GM12878 (cell line): ENCODE results near the gene CHRM2. TPM values are rescaled to one million over a fixed set of nuclear protein-coding genes. Genes with fewer than 3 reads are reported as not detected.

Experiments used
- ATAC-seq: fragments of 200-7000 bp; cut with Tn5 transposase; 3 replicates; pipeline ENCODE4 v1.9.1; 2020; ENCODE audit warnings: mild to moderate bottlenecking, moderate library complexity
- BruUV-seq: library from RNA; stranded (reverse); fragments of 400-500 nt; replicated peaks from 2 replicates; lab custom pipeline; 2021; lab: Mats Ljungman, UMichigan
- CTCF ChIA-PET: fragments of 300-600 bp; sonication (Branson Sonifier 250); formaldehyde crosslinking; extraction: SDS; loops from one replicate; lab custom pipeline; 2021; ENCODE audit warnings: inconsistent platforms; lab: Yijun Ruan, JAX
- POLR2A ChIA-PET: fragments of 350-600 bp; formaldehyde crosslinking; extraction: SDS; loops from one replicate; lab custom pipeline; 2021; ENCODE audit warnings: inconsistent platforms; lab: Charles Lee
- RAD21 ChIA-PET: fragments of 300-600 bp; sonication (Branson Sonifier 250); formaldehyde crosslinking; loops from one replicate; lab custom pipeline; 2023; ENCODE audit warnings: antibody characterized with exemption; ENCODE audit not compliant: unreplicated experiment; lab: Charles Lee
- SMC1A ChIA-PET: fragments of 300-600 bp; sonication (Branson Sonifier 250); formaldehyde crosslinking; loops from one replicate; lab custom pipeline; 2023; ENCODE audit not compliant: unreplicated experiment, uncharacterized antibody; lab: Charles Lee
- DNase-seq: peaks from one replicate; pipeline ENCODE4 v3.0.0-alpha.2; 2011; ENCODE audit warnings: low read depth, low spot score
- FAIRE-seq: peaks from 3 replicates; lab custom pipeline; 2011; peaks lifted over from hg19 to GRCh38; lab: Jason Lieb, UNC
- H2AFZ ChIP-seq: 2 replicates; pipeline ENCODE4 v1.6.0; 2011; ENCODE audit warnings: low read depth, low read length, control low read depth; ENCODE audit not compliant: control insufficient read depth
- H3K27ac ChIP-seq: 2 replicates; pipeline ENCODE4 v1.5.1; 2011; ENCODE audit warnings: control low read depth; ENCODE audit not compliant: control insufficient read depth, insufficient read depth
- H3K27me3 ChIP-seq, 2 experiments: replicated peaks in 1 of 2; 2 replicates each; pipeline versions ENCODE4 v1.6.0 to v1.6.1; 2011; ENCODE audit warnings: low read length in 1 of 2; ENCODE audit not compliant: control insufficient read depth in 2 of 2, insufficient read depth in 2 of 2
- H3K36me3 ChIP-seq, 2 experiments: 2 replicates each; pipeline ENCODE4 v1.5.1; 2011; ENCODE audit warnings: low read length in 1 of 2; ENCODE audit not compliant: control insufficient read depth in 2 of 2, insufficient read depth in 2 of 2
- H3K4me1 ChIP-seq: 2 replicates; pipeline ENCODE4 v1.6.1; 2011; ENCODE audit warnings: mild to moderate bottlenecking, low read length, moderate library complexity, mixed read lengths; ENCODE audit not compliant: control insufficient read depth, insufficient read depth
- H3K4me2 ChIP-seq: 2 replicates; pipeline ENCODE4 v1.6.0; 2011; ENCODE audit warnings: control low read depth; ENCODE audit not compliant: control insufficient read depth, insufficient read depth
- H3K4me3 ChIP-seq: fragments of 200-600 bp; sonication (generic); 2 replicates; pipeline ENCODE4 v1.5.1; 2016
- H3K79me2 ChIP-seq: 2 replicates; pipeline ENCODE4 v1.6.0; 2011; ENCODE audit warnings: low read length; ENCODE audit not compliant: control insufficient read depth, insufficient read depth
- H3K9ac ChIP-seq: 2 replicates; pipeline ENCODE4 v1.8.0; 2011; ENCODE audit warnings: low read length, control low read depth, mixed read lengths; ENCODE audit not compliant: control insufficient read depth, insufficient read depth
- H3K9me3 ChIP-seq: replicated peaks from 3 replicates; pipeline ENCODE4 v1.5.1; 2011; ENCODE audit warnings: mild to moderate bottlenecking, low read length; ENCODE audit not compliant: control insufficient read depth, insufficient read depth
- H4K20me1 ChIP-seq: 2 replicates; pipeline ENCODE4 v1.6.0; 2011; ENCODE audit not compliant: control insufficient read depth, insufficient read depth
- CBX5 ChIP-seq: sonication (generic); IDR thresholded peaks from 2 replicates; pipeline ENCODE4 v1.6.1; 2016; ENCODE audit warnings: low read depth, moderate library complexity, mild to moderate bottlenecking, inconsistent platforms
- KAT2A ChIP-seq: conservative IDR thresholded peaks from 2 replicates; pipeline ENCODE4 v1.6.1; 2011; ENCODE audit warnings: low read depth, low read length; ENCODE audit not compliant: control insufficient read depth
- PML ChIP-seq: IDR thresholded peaks from 2 replicates; pipeline ENCODE4 v1.6.1; 2012; ENCODE audit warnings: low read length, inconsistent platforms
- TCF7 ChIP-seq: IDR thresholded peaks from 2 replicates; pipeline ENCODE4 v1.6.1; 2014; ENCODE audit warnings: antibody characterized with exemption, borderline replicate concordance
- ZBTB40 ChIP-seq: fragments of 450-650 bp; IDR thresholded peaks from 2 replicates; pipeline ENCODE4 v1.6.1; 2016; ENCODE audit warnings: mild to moderate bottlenecking, moderate library complexity, borderline replicate concordance
- ZNF384 ChIP-seq: IDR thresholded peaks from 2 replicates; pipeline ENCODE4 v1.6.1; 2012; ENCODE audit warnings: low read depth, mild to moderate bottlenecking, low read length, improper control_type of control experiment, borderline replicate concordance
- in situ Hi-C: fragments of 300-500 bp; cut with MboI; formaldehyde crosslinking; loops from 9 replicates; pipeline ENCODE4 v1.14.3; 2018; ENCODE audit warnings: mixed read lengths
- intact Hi-C: fragments of 100-400 bp; cut with micrococcal nuclease; formaldehyde crosslinking; loops from one replicate; pipeline ENCODE4 v1.14.2; 2022; ENCODE audit not compliant: unreplicated experiment
- polyA plus RNA-seq, 11 experiments: library from polyadenylated mRNA; depleted of rRNA in 4 of 11; unstranded in 6 of 11; stranded (reverse) in 5 of 11; fragments of >200 nt; fragmentation: Nextera tagmentation in 4 of 11; fragmentation: Illumina TruSeq in 1 of 11; extraction: Ambion mirVana in 4 of 11; extraction: Trizol in 1 of 11; gene quantifications; 1 replicate in 1 of 11; 2 replicates in 10 of 11; pipeline versions ENCODE4 v1.2.1 to v1.2.3, GENCODE V29; 2011 to 2016; ENCODE audit warnings: inconsistent platforms in 2 of 11, missing spikeins in 2 of 11, low read depth in 1 of 11
- total RNA-seq, 4 experiments: library from RNA; depleted of rRNA in 3 of 4; stranded (reverse); fragments of >200 nt in 3 of 4; fragmentation: Illumina TruSeq in 1 of 4; extraction: Trizol in 1 of 4; gene quantifications; 2 replicates each; pipeline versions ENCODE4 v1.2.1 to v1.2.3, GENCODE V29; 2013 to 2021
- TF ChIP-seq, protein P1 (sequence below): fragments of 450-650 bp; formaldehyde crosslinking; IDR thresholded peaks from 2 replicates; pipeline ENCODE4 v1.4.0; 2022; ENCODE audit warnings: mild to moderate bottlenecking, moderate library complexity

Gene CHRM2
- total and polyA plus RNA-seq, 10 of the 15 experiments (the other 5 are each of a cell fraction or from before 2014, with no cell fraction given), result 0.05 TPM; not detected in 9

DNA sequence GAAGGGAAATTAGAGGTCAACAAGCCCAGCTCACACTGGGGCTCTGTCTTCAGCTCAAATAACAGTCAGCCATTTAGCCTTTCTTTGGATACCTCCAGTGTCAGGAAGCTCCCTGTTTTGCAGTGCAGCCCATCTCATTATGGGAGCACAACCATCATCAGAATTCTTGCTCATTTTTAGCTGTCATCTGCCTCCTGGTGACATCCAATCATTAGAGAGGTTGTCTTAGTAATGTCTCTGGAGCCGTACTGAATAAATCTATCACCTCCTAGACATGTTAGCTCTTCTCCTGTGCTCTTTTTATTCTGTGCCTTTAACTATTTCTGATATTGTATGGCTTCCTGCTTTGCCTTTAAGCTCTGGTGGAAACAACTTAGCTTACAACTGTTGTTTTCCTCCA, 74.5 kb downstream of the CHRM2 start (continued):
- TF ChIP-seq, protein P1, sequence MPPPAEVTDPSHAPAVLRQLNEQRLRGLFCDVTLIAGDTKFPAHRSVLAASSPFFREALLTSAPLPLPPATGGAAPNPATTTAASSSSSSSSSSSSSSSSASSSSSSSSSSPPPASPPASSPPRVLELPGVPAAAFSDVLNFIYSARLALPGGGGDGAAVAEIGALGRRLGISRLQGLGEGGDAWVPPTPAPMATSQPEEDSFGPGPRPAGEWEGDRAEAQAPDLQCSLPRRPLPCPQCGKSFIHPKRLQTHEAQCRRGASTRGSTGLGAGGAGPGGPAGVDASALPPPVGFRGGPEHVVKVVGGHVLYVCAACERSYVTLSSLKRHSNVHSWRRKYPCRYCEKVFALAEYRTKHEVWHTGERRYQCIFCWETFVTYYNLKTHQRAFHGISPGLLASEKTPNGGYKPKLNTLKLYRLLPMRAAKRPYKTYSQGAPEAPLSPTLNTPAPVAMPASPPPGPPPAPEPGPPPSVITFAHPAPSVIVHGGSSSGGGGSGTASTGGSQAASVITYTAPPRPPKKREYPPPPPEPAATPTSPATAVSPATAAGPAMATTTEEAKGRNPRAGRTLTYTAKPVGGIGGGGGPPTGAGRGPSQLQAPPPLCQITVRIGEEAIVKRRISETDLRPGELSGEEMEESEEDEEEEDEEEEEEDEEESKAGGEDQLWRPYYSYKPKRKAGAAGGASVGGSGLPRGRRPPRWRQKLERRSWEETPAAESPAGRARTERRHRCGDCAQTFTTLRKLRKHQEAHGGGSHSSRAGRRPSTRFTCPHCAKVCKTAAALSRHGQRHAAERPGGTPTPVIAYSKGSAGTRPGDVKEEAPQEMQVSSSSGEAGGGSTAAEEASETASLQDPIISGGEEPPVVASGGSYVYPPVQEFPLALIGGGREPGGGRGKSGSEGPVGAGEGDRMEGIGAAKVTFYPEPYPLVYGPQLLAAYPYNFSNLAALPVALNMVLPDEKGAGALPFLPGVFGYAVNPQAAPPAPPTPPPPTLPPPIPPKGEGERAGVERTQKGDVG, result no peak
- TF ChIP-seq PML, result no peak

- no peak overlapping the region for H2AFZ ChIP-seq
- ChIA-PET POLR2A (no interaction called here), RAD21 (no interaction called here), SMC1A (no interaction called here), CTCF (no interaction called here)
- H3K9me3 ChIP-seq, result no peaks in the 10 kb centered on the region
- H3K36me3 ChIP-seq, result no peaks in the 10 kb centered on the region
- no peaks in the 10 kb centered on the region for H3K79me2 ChIP-seq
- H3K4me3 ChIP-seq, result no peak overlapping the region
- no peak for TF ChIP-seq CBX5
- no peak for TF ChIP-seq ZBTB40
- TF ChIP-seq TCF7, result no peak
- TF ChIP-seq ZNF384, result no peak
- TF ChIP-seq KAT2A, result no peak
- H3K4me2 ChIP-seq, result no peak overlapping the region
- no peaks in the 10 kb centered on the region for H3K4me1 ChIP-seq
- H3K27ac ChIP-seq, result no peak overlapping the region
- H4K20me1 ChIP-seq, result no peaks in the 10 kb centered on the region
- in situ Hi-C loops (no loop called here), intact Hi-C loops (no loop called here)
- no TSS peak for BruUV-seq
- no peak overlapping the region for H3K9ac ChIP-seq
- no peaks in the 10 kb centered on the region for H3K27me3 ChIP-seq
- FAIRE-seq, result no peak
- ATAC-seq, result no peak
- DNase-seq, result no peak
These were observed 78.9 kb downstream of the CHRM2 start for GRCh38 chr7:136947347-136947746.
